ENCODE measurements around the gene GADD45G. TPM values are rescaled to one million over a fixed set of nuclear protein-coding genes. Genes with fewer than 3 reads are reported as not detected.

The GADD45G gene, protein sequence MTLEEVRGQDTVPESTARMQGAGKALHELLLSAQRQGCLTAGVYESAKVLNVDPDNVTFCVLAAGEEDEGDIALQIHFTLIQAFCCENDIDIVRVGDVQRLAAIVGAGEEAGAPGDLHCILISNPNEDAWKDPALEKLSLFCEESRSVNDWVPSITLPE
- 6.8 and 7.7 TPM in 2 replicates for total RNA-seq (2021)
- long read RNA-seq: 0 reads

DNA sequence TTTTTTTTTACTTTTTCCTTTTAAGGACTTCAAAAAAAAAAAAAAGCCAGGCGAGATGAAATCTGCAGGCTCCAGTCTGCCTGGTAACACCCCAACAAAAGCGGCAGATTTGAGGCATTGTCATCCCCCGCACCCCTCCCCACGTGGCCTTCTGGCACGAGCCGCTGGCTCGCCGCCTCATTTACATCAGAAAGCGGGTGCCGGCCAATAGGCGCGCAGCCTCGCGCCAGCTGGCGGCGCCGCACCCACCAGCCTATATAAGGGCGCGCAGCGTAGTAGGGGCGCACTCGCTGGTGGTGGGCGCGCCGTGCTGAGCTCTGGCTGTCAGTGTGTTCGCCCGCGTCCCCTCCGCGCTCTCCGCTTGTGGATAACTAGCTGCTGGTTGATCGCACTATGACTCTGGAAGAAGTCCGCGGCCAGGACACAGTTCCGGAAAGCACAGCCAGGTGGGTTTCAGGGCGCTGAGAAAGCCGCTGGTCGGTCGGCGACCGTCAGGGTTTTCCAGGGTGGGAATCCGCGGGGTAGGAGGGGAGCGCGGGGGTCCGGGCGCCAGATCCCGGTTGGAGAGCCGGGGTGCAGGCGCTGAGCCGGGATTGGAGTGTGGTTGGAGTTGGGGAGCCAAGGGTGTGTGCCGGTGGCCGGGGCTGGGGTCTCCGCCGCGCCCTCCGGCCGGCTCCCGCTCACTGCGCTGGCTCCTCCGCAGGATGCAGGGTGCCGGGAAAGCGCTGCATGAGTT lies at the start of gene GADD45G:
GADD45G (plus strand) TSS at position 284 of the 736 bp plus-strand sequence; CDS start at position 394, 110 bp downstream.
- Histone ChIP-seq H3T11ph (ENCODE audit: low read length) (no peak within 1 kb of the TSS), H3K4me1 (ENCODE audit: insufficient read depth, low read length) (no peaks in the 10 kb centered on the region; the same call in 1 of the 2 replicates), H3K23ac (ENCODE audit: insufficient read length, low read depth, low read length) (no peak within 1 kb of the TSS), H2BK5ac (ENCODE audit: insufficient read length, low read length) (no peak within 1 kb of the TSS), H3K23me2 (ENCODE audit: insufficient read length, low read depth, low read length, poor library complexity, severe bottlenecking) (peaks cover 24% of the 10 kb centered on the region), H2BK15ac (ENCODE audit: low read depth, low read length) (no peak within 1 kb of the TSS), H3K9ac (ENCODE audit: extremely low read depth, insufficient read length, low read length) (peak within 1 kb of the TSS; percentile 60), H2BK120ac (ENCODE audit: low read depth, low read length, poor library complexity, severe bottlenecking) (no peak within 1 kb of the TSS), H3K27me3 (ENCODE audit: insufficient read depth, low read length) (no peaks in the 10 kb centered on the region), H3K14ac (ENCODE audit: insufficient read depth, low read length) (peak within 1 kb of the TSS; percentile 97), H3K4ac (ENCODE audit: low read depth, low read length) (no peak within 1 kb of the TSS; the same call in 1 of the 2 replicates), H4K91ac (ENCODE audit: insufficient read length, low read depth, low read length) (no peak within 1 kb of the TSS), H3K4me2 (ENCODE audit: insufficient read depth, insufficient read length, low read length) (peak within 1 kb of the TSS; percentile 68), H2AFZ (ENCODE audit: low read length) (no peak within 1 kb of the TSS), H4K5ac (ENCODE audit: insufficient read length, low read depth, low read length) (peak within 1 kb of the TSS; percentile 55), H3K9me3 (ENCODE audit: control insufficient read depth, low read depth, low read length) (no peaks in the 10 kb centered on the region), H3K56ac (ENCODE audit: insufficient read length, low read depth, low read length) (no peak within 1 kb of the TSS), H3K79me2 (ENCODE audit: insufficient read depth, low read length) (peaks cover 2% of the 10 kb centered on the region; the same call in 1 of the 2 replicates), H2AK5ac (ENCODE audit: insufficient read length, low read length) (no peak within 1 kb of the TSS), H3K79me1 (ENCODE audit: insufficient read depth, low read depth, low read length, poor library complexity, severe bottlenecking) (no peaks in the 10 kb centered on the region), H2BK12ac (ENCODE audit: insufficient read length, low read depth, low read length) (no peak within 1 kb of the TSS), H3K27ac (ENCODE audit: insufficient read length, low read depth, low read length) (no peak within 1 kb of the TSS), H2BK20ac (ENCODE audit: low read depth, low read length, poor library complexity, severe bottlenecking) (no peak within 1 kb of the TSS), H4K8ac (replicated peaks; ENCODE audit: insufficient read length, low read depth, low read length) (no peak within 1 kb of the TSS), H4K20me1 (ENCODE audit: control insufficient read depth, insufficient read depth, insufficient read length) (no peaks in the 10 kb centered on the region), H3K18ac (ENCODE audit: insufficient read length, low read depth, low read length) (peak within 1 kb of the TSS; percentile 94)
- Mint-ChIP-seq H3K4me3 (peak within 1 kb of the TSS; percentile 81 to 92), H3K9me3 (peaks cover 0 to 4% of the 10 kb centered on the region in 2 experiments; a peak in 1 of 5 replicates), H3K27ac (peak within 1 kb of the TSS; percentile 92 to 97 (median 97)), H3K27me3 (ENCODE audit: low read depth) (peaks cover 48% of the 10 kb centered on the region), H3K4me1 (peaks cover 44 to 48% of the 10 kb centered on the region in 2 experiments), H3K36me3 (ENCODE audit: insufficient read depth in 1 of 3, low read depth in 3 of 3) (peaks cover 4 to 28% (median 11%) of the 10 kb centered on the region in 3 experiments; a peak in 6 of 7 replicates)
- no CpG with 5 or more reads among the region's 63 CpGs for WGBS (ENCODE audit: extremely low coverage, insufficient read length, low lambda C conversion rate)
- TF ChIP-seq, protein P1, sequence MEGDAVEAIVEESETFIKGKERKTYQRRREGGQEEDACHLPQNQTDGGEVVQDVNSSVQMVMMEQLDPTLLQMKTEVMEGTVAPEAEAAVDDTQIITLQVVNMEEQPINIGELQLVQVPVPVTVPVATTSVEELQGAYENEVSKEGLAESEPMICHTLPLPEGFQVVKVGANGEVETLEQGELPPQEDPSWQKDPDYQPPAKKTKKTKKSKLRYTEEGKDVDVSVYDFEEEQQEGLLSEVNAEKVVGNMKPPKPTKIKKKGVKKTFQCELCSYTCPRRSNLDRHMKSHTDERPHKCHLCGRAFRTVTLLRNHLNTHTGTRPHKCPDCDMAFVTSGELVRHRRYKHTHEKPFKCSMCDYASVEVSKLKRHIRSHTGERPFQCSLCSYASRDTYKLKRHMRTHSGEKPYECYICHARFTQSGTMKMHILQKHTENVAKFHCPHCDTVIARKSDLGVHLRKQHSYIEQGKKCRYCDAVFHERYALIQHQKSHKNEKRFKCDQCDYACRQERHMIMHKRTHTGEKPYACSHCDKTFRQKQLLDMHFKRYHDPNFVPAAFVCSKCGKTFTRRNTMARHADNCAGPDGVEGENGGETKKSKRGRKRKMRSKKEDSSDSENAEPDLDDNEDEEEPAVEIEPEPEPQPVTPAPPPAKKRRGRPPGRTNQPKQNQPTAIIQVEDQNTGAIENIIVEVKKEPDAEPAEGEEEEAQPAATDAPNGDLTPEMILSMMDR (conservative IDR thresholded peaks at IDR 0.05): 0 out of 3 replicates have a peak, but pooled peaks have one; percentile 15
- DNase-seq: peak; percentile 97
